ENCODE measurements around the gene ZNF740. TPM values are rescaled to one million over a fixed set of nuclear protein-coding genes. Genes with fewer than 3 reads are reported as not detected.

The ZNF740 gene
- polyA plus RNA-seq, 1 donor from 2014 or later, result 24.3 TPM

DNA sequence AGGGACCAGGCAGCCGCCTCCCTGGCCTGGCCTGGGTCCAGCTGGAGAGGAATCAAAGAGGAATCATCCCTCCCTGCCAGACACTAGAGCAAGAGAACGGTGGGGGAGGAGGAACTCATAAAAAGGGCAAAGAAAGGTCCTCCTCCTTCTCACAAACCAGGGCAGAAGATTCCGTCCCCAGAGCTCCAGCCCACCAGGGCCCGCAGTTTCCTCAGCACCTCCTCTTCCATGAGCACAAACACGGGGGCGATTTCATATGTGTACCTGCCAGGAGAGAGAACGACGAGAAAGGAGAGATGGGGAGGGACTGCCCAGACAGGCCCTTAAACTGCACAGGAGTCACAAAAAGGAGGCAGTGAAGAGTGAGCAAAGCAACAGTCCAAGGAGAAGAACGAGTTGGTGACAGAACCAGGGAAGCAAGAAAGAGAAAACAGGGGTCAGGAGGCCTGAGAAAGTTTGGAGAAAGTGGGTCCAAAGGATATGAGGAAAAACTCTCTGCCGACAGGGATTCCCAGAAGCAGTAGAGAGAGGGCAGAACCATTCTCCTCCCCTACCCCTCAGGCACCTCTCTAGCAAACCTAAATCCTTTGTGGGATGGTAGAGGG lies 8.7 kb upstream of the ZNF740 start:
- no peaks in the 10 kb centered on the region for H3F3A ChIP-seq (ENCODE audit: insufficient read depth, low read length, poor library complexity, severe bottlenecking)
- H2AFZ ChIP-seq (ENCODE audit: low read depth, low read length), result no peak overlapping the region
- no peaks in the 10 kb centered on the region for H3K9me3 ChIP-seq (ENCODE audit: low read length)
- H4K20me1 ChIP-seq (ENCODE audit: insufficient read depth), result no peaks in the 10 kb centered on the region
- H3K27me3 ChIP-seq (ENCODE audit: insufficient read depth, low read depth, low read length), result no peaks in the 10 kb centered on the region
- no peak for TF ChIP-seq POLR2AphosphoS5 (IDR thresholded peaks at IDR 0.05)
- TF ChIP-seq SMC3 (conservative IDR thresholded peaks at IDR 0.05; ENCODE audit: poor library complexity), result no peak
- TF ChIP-seq, protein P1, sequence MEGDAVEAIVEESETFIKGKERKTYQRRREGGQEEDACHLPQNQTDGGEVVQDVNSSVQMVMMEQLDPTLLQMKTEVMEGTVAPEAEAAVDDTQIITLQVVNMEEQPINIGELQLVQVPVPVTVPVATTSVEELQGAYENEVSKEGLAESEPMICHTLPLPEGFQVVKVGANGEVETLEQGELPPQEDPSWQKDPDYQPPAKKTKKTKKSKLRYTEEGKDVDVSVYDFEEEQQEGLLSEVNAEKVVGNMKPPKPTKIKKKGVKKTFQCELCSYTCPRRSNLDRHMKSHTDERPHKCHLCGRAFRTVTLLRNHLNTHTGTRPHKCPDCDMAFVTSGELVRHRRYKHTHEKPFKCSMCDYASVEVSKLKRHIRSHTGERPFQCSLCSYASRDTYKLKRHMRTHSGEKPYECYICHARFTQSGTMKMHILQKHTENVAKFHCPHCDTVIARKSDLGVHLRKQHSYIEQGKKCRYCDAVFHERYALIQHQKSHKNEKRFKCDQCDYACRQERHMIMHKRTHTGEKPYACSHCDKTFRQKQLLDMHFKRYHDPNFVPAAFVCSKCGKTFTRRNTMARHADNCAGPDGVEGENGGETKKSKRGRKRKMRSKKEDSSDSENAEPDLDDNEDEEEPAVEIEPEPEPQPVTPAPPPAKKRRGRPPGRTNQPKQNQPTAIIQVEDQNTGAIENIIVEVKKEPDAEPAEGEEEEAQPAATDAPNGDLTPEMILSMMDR (IDR thresholded peaks at IDR 0.05; ENCODE audit: poor library complexity, severe bottlenecking), result no peak
- TF ChIP-seq MXI1 (conservative IDR thresholded peaks at IDR 0.05; ENCODE audit: poor library complexity, severe bottlenecking), result no peak
- TF ChIP-seq, protein P2, sequence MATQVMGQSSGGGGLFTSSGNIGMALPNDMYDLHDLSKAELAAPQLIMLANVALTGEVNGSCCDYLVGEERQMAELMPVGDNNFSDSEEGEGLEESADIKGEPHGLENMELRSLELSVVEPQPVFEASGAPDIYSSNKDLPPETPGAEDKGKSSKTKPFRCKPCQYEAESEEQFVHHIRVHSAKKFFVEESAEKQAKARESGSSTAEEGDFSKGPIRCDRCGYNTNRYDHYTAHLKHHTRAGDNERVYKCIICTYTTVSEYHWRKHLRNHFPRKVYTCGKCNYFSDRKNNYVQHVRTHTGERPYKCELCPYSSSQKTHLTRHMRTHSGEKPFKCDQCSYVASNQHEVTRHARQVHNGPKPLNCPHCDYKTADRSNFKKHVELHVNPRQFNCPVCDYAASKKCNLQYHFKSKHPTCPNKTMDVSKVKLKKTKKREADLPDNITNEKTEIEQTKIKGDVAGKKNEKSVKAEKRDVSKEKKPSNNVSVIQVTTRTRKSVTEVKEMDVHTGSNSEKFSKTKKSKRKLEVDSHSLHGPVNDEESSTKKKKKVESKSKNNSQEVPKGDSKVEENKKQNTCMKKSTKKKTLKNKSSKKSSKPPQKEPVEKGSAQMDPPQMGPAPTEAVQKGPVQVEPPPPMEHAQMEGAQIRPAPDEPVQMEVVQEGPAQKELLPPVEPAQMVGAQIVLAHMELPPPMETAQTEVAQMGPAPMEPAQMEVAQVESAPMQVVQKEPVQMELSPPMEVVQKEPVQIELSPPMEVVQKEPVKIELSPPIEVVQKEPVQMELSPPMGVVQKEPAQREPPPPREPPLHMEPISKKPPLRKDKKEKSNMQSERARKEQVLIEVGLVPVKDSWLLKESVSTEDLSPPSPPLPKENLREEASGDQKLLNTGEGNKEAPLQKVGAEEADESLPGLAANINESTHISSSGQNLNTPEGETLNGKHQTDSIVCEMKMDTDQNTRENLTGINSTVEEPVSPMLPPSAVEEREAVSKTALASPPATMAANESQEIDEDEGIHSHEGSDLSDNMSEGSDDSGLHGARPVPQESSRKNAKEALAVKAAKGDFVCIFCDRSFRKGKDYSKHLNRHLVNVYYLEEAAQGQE (IDR thresholded peaks at IDR 0.05; ENCODE audit: borderline replicate concordance), result no peak
- no peak for TF ChIP-seq RAD21 (conservative IDR thresholded peaks at IDR 0.05)
- no peak for TF ChIP-seq EP300 (conservative IDR thresholded peaks at IDR 0.05; ENCODE audit: poor library complexity, severe bottlenecking)
- no peak for TF ChIP-seq TAF1 (IDR thresholded peaks at IDR 0.05; ENCODE audit: low read depth)
- TF ChIP-seq EZH2 (IDR thresholded peaks at IDR 0.05; ENCODE audit: borderline replicate concordance, insufficient read depth, low read length, poor library complexity, severe bottlenecking), result no peak
- no peaks in the 10 kb centered on the region for H3K36me3 ChIP-seq (ENCODE audit: insufficient read depth, low read length)
- H3K4me3 ChIP-seq (ENCODE audit: low read length), result no peak overlapping the region
- no peak overlapping the region for H3K27ac ChIP-seq (ENCODE audit: low read length)
- no peaks in the 10 kb centered on the region for H3K9me2 ChIP-seq (ENCODE audit: insufficient read depth, low read length)
- no peaks in the 10 kb centered on the region for H3K79me2 ChIP-seq (replicated peaks; ENCODE audit: insufficient read depth, low read length)
- H3K9ac ChIP-seq (ENCODE audit: low read length), result no peak overlapping the region
- H3K4me2 ChIP-seq (ENCODE audit: low read length), result no peak overlapping the region

DNA sequence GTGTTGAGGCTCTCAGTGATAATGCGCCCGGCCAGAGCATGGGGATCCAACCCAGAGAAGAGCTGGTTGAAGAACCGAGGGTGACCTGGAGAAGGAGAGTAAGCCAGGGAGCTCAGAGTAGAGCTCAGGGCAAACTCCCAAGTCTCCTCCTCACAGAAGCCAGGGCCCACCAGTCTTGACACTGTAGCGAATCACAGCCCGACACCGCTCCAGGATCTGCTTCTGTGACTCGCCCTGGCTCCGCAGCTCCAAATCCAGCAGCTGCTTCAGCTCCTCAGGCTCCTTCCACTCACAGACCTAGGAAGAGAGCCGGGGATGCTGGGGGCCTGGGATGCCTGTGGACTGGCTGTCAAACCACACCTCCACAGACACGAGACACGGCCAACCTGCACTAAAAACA lies 8.2 kb upstream of the ZNF740 start:
- TF ChIP-seq MXI1 (conservative IDR thresholded peaks at IDR 0.05; ENCODE audit: poor library complexity, severe bottlenecking) (no peak), SMC3 (conservative IDR thresholded peaks at IDR 0.05; ENCODE audit: poor library complexity) (no peak), EZH2 (IDR thresholded peaks at IDR 0.05; ENCODE audit: borderline replicate concordance, insufficient read depth, low read length, poor library complexity, severe bottlenecking) (no peak), EP300 (conservative IDR thresholded peaks at IDR 0.05; ENCODE audit: poor library complexity, severe bottlenecking) (no peak), POLR2AphosphoS5 (IDR thresholded peaks at IDR 0.05) (no peak), RAD21 (conservative IDR thresholded peaks at IDR 0.05) (no peak), TAF1 (IDR thresholded peaks at IDR 0.05; ENCODE audit: low read depth) (no peak)
- TF ChIP-seq, protein P1 (IDR thresholded peaks at IDR 0.05; ENCODE audit: poor library complexity, severe bottlenecking), result no peak
- TF ChIP-seq, protein P2 (IDR thresholded peaks at IDR 0.05; ENCODE audit: borderline replicate concordance), result no peak
- Histone ChIP-seq H3F3A (ENCODE audit: insufficient read depth, low read length, poor library complexity, severe bottlenecking) (no peaks in the 10 kb centered on the region), H4K20me1 (ENCODE audit: insufficient read depth) (no peaks in the 10 kb centered on the region), H3K36me3 (ENCODE audit: insufficient read depth, low read length) (no peaks in the 10 kb centered on the region), H3K9ac (ENCODE audit: low read length) (no peak overlapping the region), H3K4me2 (ENCODE audit: low read length) (no peak overlapping the region), H3K4me3 (ENCODE audit: low read length) (no peak overlapping the region), H3K79me2 (replicated peaks; ENCODE audit: insufficient read depth, low read length) (no peaks in the 10 kb centered on the region), H3K9me2 (ENCODE audit: insufficient read depth, low read length) (no peaks in the 10 kb centered on the region), H3K27ac (ENCODE audit: low read length) (no peak overlapping the region), H3K27me3 (ENCODE audit: insufficient read depth, low read depth, low read length) (no peaks in the 10 kb centered on the region), H2AFZ (ENCODE audit: low read depth, low read length) (no peak overlapping the region), H3K9me3 (ENCODE audit: low read length) (no peaks in the 10 kb centered on the region)

All from neural cell (in vitro differentiated cells).